Esophagus squamous epithelium (tissue), 5 donors: ENCODE data around the gene ATP9B. TPM values are rescaled to one million over a fixed set of nuclear protein-coding genes. Genes with fewer than 3 reads are reported as not detected.
"Not testable (repeated sequence)": the region's sequence is repeated elsewhere in the genome, so short reads cannot be mapped to it uniquely, and the experiment has no call there.

Source experiments
- DNase-seq: peaks from one replicate; lab custom pipeline; 2025; lab: John Stamatoyannopoulos, UW
- H3K27ac ChIP-seq, 4 donors: fragments of 200-600 bp; sonication (generic); one replicate each; pipeline ENCODE4 v1.5.1; 2016 to 2019; ENCODE audit warnings: mild to moderate bottlenecking in 1 of 4
- H3K27me3 ChIP-seq, 4 donors: fragments of 200-600 bp; sonication (generic); 1 replicate in 3 of 4; 2 replicates in 1 of 4; pipeline versions ENCODE4 v1.5.1 to v1.6.0; 2017 to 2021; ENCODE audit warnings: antibody characterized with exemption in 1 of 4
- H3K36me3 ChIP-seq, 3 donors: fragments of 200-600 bp; sonication (generic); one replicate each; pipeline ENCODE4 v1.5.1; 2016 to 2019
- H3K4me1 ChIP-seq, 3 donors: fragments of 200-600 bp; sonication (generic); one replicate each; pipeline ENCODE4 v1.5.1; 2017 to 2019
- H3K4me3 ChIP-seq, 4 donors: fragments of 200-600 bp; sonication (generic); 1 replicate in 3 of 4; 2 replicates in 1 of 4; pipeline ENCODE4 v1.5.1; 2016 to 2019; ENCODE audit warnings: mild to moderate bottlenecking in 2 of 4, moderate library complexity in 1 of 4
- H3K9me3 ChIP-seq, 3 donors: fragments of 200-600 bp; sonication (generic); one replicate each; pipeline ENCODE4 v1.5.1; 2016 to 2019
- CTCF ChIP-seq, 6 experiments: fragments of 450-650 bp in 4 of 6; fragments of 200-600 bp in 2 of 6; sonication (generic) in 2 of 6; IDR thresholded peaks; one replicate each; pipeline ENCODE4 v1.5.1; 2016 to 2019; ENCODE audit warnings: antibody characterized with exemption in 6 of 6, mild to moderate bottlenecking in 4 of 6, moderate library complexity in 4 of 6
- POLR2A ChIP-seq, 4 donors: fragments of 450-650 bp; IDR thresholded peaks; one replicate each; pipeline ENCODE4 v1.6.1; 2017; ENCODE audit warnings: antibody characterized with exemption in 4 of 4, mild to moderate bottlenecking in 4 of 4, moderate library complexity in 3 of 4
- WGBS, 2 donors: methylation state at CpG; one replicate each; pipeline ENCODE4 v1.1.5; 2018; 5-methylcytosine and 5-hydroxymethylcytosine counted together
- intact Hi-C: fragments of 100-400 bp; cut with DNase I; formaldehyde crosslinking; loops from one replicate; pipeline ENCODE4 v1.15.0; 2022
- total RNA-seq, 4 donors: library from RNA; depleted of rRNA; stranded (reverse); fragments of >200 nt; gene quantifications; one replicate each; pipeline ENCODE4 v1.1.0, GENCODE V29; 2016
- donor health status: DM: yes; HTN: yes; CAD: no.

The ATP9B gene
- total RNA-seq, 4 donors from 2014 or later = 12.9 to 46.7 (median 22.0) TPM

GRCh38 chr18:79069717-79070151 is 540 bp downstream of the ATP9B start:
- H3K4me3 ChIP-seq = peak overlapping the region; percentile 54 to 98 (median 98)
- H3K27me3 ChIP-seq = no peaks in the 10 kb centered on the region
- intact Hi-C loops = no loop called here
- H3K27ac ChIP-seq = peak overlapping the region; percentile 89 to 97 (median 95)
- TF ChIP-seq POLR2A (IDR thresholded peaks at IDR 0.05) (no peak), CTCF (IDR thresholded peaks at IDR 0.05) (no peak)
- no peaks in the 10 kb centered on the region for H3K9me3 ChIP-seq
- peaks cover 3 to 36% (median 15%) of the 10 kb centered on the region in 3 donors for H3K4me1 ChIP-seq
- WGBS, 2 donors = 1% methylated on average over 10 to 13 of the region's 20 CpGs
- DNase-seq = no peak
- peaks cover 0 to 6% (median 0%) of the 10 kb centered on the region in 3 donors for H3K36me3 ChIP-seq

GRCh38 chr18:79070486-79070885 is 1.3 kb downstream of the ATP9B start:
- Histone ChIP-seq H3K4me3 (peak overlapping the region in 3 of 4 donors; percentile 54 to 98 (median 97)), H3K9me3 (no peaks in the 10 kb centered on the region), H3K27me3 (no peaks in the 10 kb centered on the region), H3K36me3 (peaks cover 0 to 6% (median 0%) of the 10 kb centered on the region in 3 donors), H3K27ac (no peak overlapping the region), H3K4me1 (peaks cover 3 to 36% (median 15%) of the 10 kb centered on the region in 3 donors)
- intact Hi-C loops = no loop called here
- DNase-seq = no peak
- WGBS, 2 donors = 82 to 85% methylated on average over 3 of the region's 3 CpGs
- TF ChIP-seq POLR2A (IDR thresholded peaks at IDR 0.05) (no peak), CTCF (IDR thresholded peaks at IDR 0.05) (no peak)

- peaks cover 0 to 6% (median 0%) of the 10 kb centered on the region in 3 donors for H3K36me3 ChIP-seq
- no peaks in the 10 kb centered on the region for H3K27me3 ChIP-seq
- WGBS, 2 donors = 60 to 77% methylated on average over 1 of the region's 1 CpG
- no peaks in the 10 kb centered on the region for H3K9me3 ChIP-seq
- intact Hi-C loops = no loop called here
- no peak overlapping the region for H3K27ac ChIP-seq
- peaks cover 3 to 36% (median 15%) of the 10 kb centered on the region in 3 donors for H3K4me1 ChIP-seq
- DNase-seq = no peak
- TF ChIP-seq POLR2A (IDR thresholded peaks at IDR 0.05) (no peak), CTCF (IDR thresholded peaks at IDR 0.05) (no peak)
- no peak overlapping the region for H3K4me3 ChIP-seq
Measured at GRCh38 chr18:79071037-79071436, 1.8 kb downstream of the ATP9B start.

GRCh38 chr18:79071503-79072210 is 2.5 kb downstream of the ATP9B start:
- intact Hi-C loops = no loop called here
- Histone ChIP-seq H3K4me3 (no peak overlapping the region), H3K4me1 (peaks cover 3 to 36% (median 15%) of the 10 kb centered on the region in 3 donors), H3K27me3 (no peaks in the 10 kb centered on the region), H3K9me3 (no peaks in the 10 kb centered on the region), H3K36me3 (peaks cover 0 to 6% (median 0%) of the 10 kb centered on the region in 3 donors), H3K27ac (no peak overlapping the region)
- no peak for DNase-seq
- TF ChIP-seq POLR2A (IDR thresholded peaks at IDR 0.05) (no peak), CTCF (IDR thresholded peaks at IDR 0.05) (no peak)
- 87 to 100% methylated on average over 2 of the region's 3 CpGs for WGBS, 2 donors

- DNase-seq, H3K9me3 ChIP-seq, H3K27ac ChIP-seq, intact Hi-C loops, H3K27me3 ChIP-seq, H3K36me3 ChIP-seq, H3K4me3 ChIP-seq: not testable (repeated sequence)
- no CpG with 5 or more reads among the region's 27 CpGs for WGBS, 2 donors
- peaks cover 3 to 39% (median 15%) of the 10 kb centered on the region in 3 donors for H3K4me1 ChIP-seq
Measured at GRCh38 chr18:79072655-79073054, 3.5 kb downstream of the ATP9B start.
